ENCODE data around the gene KCNQ4.
A peak's percentile ranks its signal among the peaks of the same experiment; 100 is the strongest.

KCNQ4 gene

GRCh38 chr1:40777224-40777970, 6.2 kb upstream of the KCNQ4 start:
- no peak for DNase-seq (ENCODE audit: low read depth in 2 of 2)

GRCh38 chr1:40780678-40781607, 2.6 kb upstream of the KCNQ4 start:
- DNase-seq (ENCODE audit: low read depth in 2 of 2), result no peak

- no peak for DNase-seq (ENCODE audit: low read depth in 2 of 2)
Observed at GRCh38 chr1:40781608-40781971, 2.0 kb upstream of the KCNQ4 start.

GRCh38 chr1:40782371-40782956, 1.1 kb upstream of the KCNQ4 start:
- no peak for DNase-seq (ENCODE audit: low read depth in 2 of 2)

GRCh38 chr1:40784141-40784770, 669 bp downstream of the KCNQ4 start:
- DNase-seq (ENCODE audit: low read depth in 2 of 2), result no peak

- no peak for DNase-seq (ENCODE audit: low read depth in 2 of 2)
Observed at GRCh38 chr1:40784771-40785151, 1.2 kb downstream of the KCNQ4 start.

- DNase-seq (ENCODE audit: low read depth in 2 of 2), result no peak
Observed at GRCh38 chr1:40785446-40785845, 1.9 kb downstream of the KCNQ4 start.

GRCh38 chr1:40786171-40786994, 2.8 kb downstream of the KCNQ4 start:
- DNase-seq (ENCODE audit: low read depth in 2 of 2), result no peak

GRCh38 chr1:40786995-40787705, 3.6 kb downstream of the KCNQ4 start:
- no peak for DNase-seq (ENCODE audit: low read depth in 2 of 2)

GRCh38 chr1:40787737-40788560, 4.4 kb downstream of the KCNQ4 start:
- no peak for DNase-seq (ENCODE audit: low read depth in 2 of 2)

GRCh38 chr1:40788561-40789341, 5.2 kb downstream of the KCNQ4 start:
- DNase-seq (ENCODE audit: low read depth in 2 of 2), result no peak

- DNase-seq (ENCODE audit: low read depth in 2 of 2), result no peak
Observed at GRCh38 chr1:40789342-40789598, 5.7 kb downstream of the KCNQ4 start.

GRCh38 chr1:40789661-40790430, 6.3 kb downstream of the KCNQ4 start:
- no peak for DNase-seq (ENCODE audit: low read depth in 2 of 2)

- DNase-seq (ENCODE audit: low read depth in 2 of 2), result no peak
Observed at GRCh38 chr1:40792036-40792435, 8.4 kb downstream of the KCNQ4 start.

- no peak for DNase-seq (ENCODE audit: low read depth in 2 of 2)
Observed at GRCh38 chr1:40793617-40794016, 10.0 kb downstream of the KCNQ4 start.

GRCh38 chr1:40794048-40794447, 10.5 kb downstream of the KCNQ4 start:
- no peak for DNase-seq (ENCODE audit: low read depth in 2 of 2)

GRCh38 chr1:40794974-40795715, 11.6 kb downstream of the KCNQ4 start:
- DNase-seq (ENCODE audit: low read depth in 2 of 2), result peak in 1 of 2 donors; percentile 8

Measured in stimulated activated CD8-positive, alpha-beta memory T cell treated with anti-CD3 and anti-CD28 coated beads, Interleukin-2, amount 100 ng/mL, for 48 hours (primary cell).